Trophoblast cell (in vitro differentiated cells and primary cell): Measurements from ENCODE around the gene CRK.
A peak's percentile ranks its signal among the peaks of the same experiment; 100 is the strongest.

Experiments
- DNase-seq, 2 donors: peaks; one replicate each; pipeline ENCODE4 v3.0.0-alpha.2; 2016
- H2AFZ ChIP-seq: 2 replicates; pipeline ENCODE4 v1.6.1; 2013; ENCODE audit warnings: low read length, moderate library complexity, mild to moderate bottlenecking; ENCODE audit not compliant: insufficient read depth, poor library complexity
- H2AK5ac ChIP-seq: 2 replicates; pipeline ENCODE4 v1.6.1; 2013; ENCODE audit warnings: mild to moderate bottlenecking, low read length
- H2BK120ac ChIP-seq: 2 replicates; pipeline ENCODE4 v1.6.1; 2013; ENCODE audit warnings: low read length, mild to moderate bottlenecking, moderate library complexity; ENCODE audit not compliant: insufficient read depth, poor library complexity
- H2BK12ac ChIP-seq: 2 replicates; pipeline ENCODE4 v1.6.1; 2013; ENCODE audit warnings: mild to moderate bottlenecking, low read length, moderate library complexity
- H2BK5ac ChIP-seq: 2 replicates; pipeline ENCODE4 v1.6.1; 2013; ENCODE audit warnings: low read length, low read depth, moderate library complexity, mild to moderate bottlenecking; ENCODE audit not compliant: poor library complexity
- H3K14ac ChIP-seq: 2 replicates; pipeline ENCODE4 v1.6.1; 2013; ENCODE audit warnings: mild to moderate bottlenecking, low read length
- H3K18ac ChIP-seq: 2 replicates; pipeline ENCODE4 v1.6.1; 2013; ENCODE audit warnings: mild to moderate bottlenecking, low read length
- H3K23ac ChIP-seq: 2 replicates; pipeline ENCODE4 v1.6.1; 2013; ENCODE audit warnings: low read length
- H3K27ac ChIP-seq: 2 replicates; pipeline ENCODE4 v1.5.1; 2013; ENCODE audit warnings: low read depth, mild to moderate bottlenecking, inconsistent platforms, low read length, moderate library complexity
- H3K27me3 ChIP-seq: 2 replicates; pipeline ENCODE4 v1.6.1; 2013; ENCODE audit warnings: inconsistent platforms, mild to moderate bottlenecking, low read length, moderate library complexity; ENCODE audit not compliant: insufficient read depth
- H3K36me3 ChIP-seq, 2 experiments: 1 replicate in 1 of 2; 2 replicates in 1 of 2; pipeline ENCODE4 v1.6.1; 2013; ENCODE audit warnings: low read length in 2 of 2, mild to moderate bottlenecking in 2 of 2, moderate library complexity in 1 of 2; ENCODE audit not compliant: insufficient read depth in 2 of 2, control insufficient read depth in 1 of 2
- H3K4ac ChIP-seq: 2 replicates; pipeline ENCODE4 v1.6.1; 2013; ENCODE audit warnings: low read depth, mild to moderate bottlenecking, low read length, moderate library complexity
- H3K4me1 ChIP-seq, 2 experiments: 1 replicate in 1 of 2; 2 replicates in 1 of 2; pipeline ENCODE4 v1.6.1; 2013; ENCODE audit warnings: low read length in 2 of 2, mild to moderate bottlenecking in 2 of 2, moderate library complexity in 1 of 2; ENCODE audit not compliant: insufficient read depth in 2 of 2, control insufficient read depth in 1 of 2
- H3K4me2 ChIP-seq: 2 replicates; pipeline ENCODE4 v1.6.1; 2013; ENCODE audit warnings: inconsistent platforms, mild to moderate bottlenecking, low read length, moderate library complexity
- H3K4me3 ChIP-seq: 2 replicates; pipeline ENCODE4 v1.5.1; 2013; ENCODE audit warnings: mild to moderate bottlenecking, low read depth, low read length, inconsistent platforms
- H3K79me1 ChIP-seq: one replicate; pipeline ENCODE4 v1.6.1; 2013; ENCODE audit warnings: low read length
- H3K79me2 ChIP-seq: 2 replicates; pipeline ENCODE4 v1.6.1; 2013; ENCODE audit warnings: low read length, mild to moderate bottlenecking; ENCODE audit not compliant: control insufficient read depth, insufficient read depth, poor library complexity
- H3K9ac ChIP-seq: 2 replicates; pipeline ENCODE4 v1.6.1; 2013; ENCODE audit warnings: mild to moderate bottlenecking, low read length
- H3K9me3 ChIP-seq: 2 replicates; pipeline ENCODE4 v1.6.1; 2013; ENCODE audit warnings: low read depth, mild to moderate bottlenecking, control low read depth, inconsistent platforms, low read length; ENCODE audit not compliant: insufficient read depth
- H4K12ac ChIP-seq: 2 replicates; pipeline ENCODE4 v1.6.1; 2013; ENCODE audit warnings: low read depth, mild to moderate bottlenecking, low read length, moderate library complexity
- H4K8ac ChIP-seq: 2 replicates; pipeline ENCODE4 v1.6.1; 2013; ENCODE audit warnings: low read depth, mild to moderate bottlenecking, low read length, moderate library complexity
- H4K91ac ChIP-seq: one replicate; pipeline ENCODE4 v1.6.1; 2013; ENCODE audit warnings: low read depth, mild to moderate bottlenecking, low read length, moderate library complexity
- WGBS: extraction: QIAGEN DNeasy Blood & Tissue Kit; methylation state at CpG from one replicate; pipeline ENCODE4 v1.1.7; 2013; ENCODE audit warnings: missing lambda C conversion rate; ENCODE audit not compliant: insufficient read length, insufficient coverage; ENCODE audit errors: extremely low coverage; 5-methylcytosine and 5-hydroxymethylcytosine counted together

CRK gene

DNA sequence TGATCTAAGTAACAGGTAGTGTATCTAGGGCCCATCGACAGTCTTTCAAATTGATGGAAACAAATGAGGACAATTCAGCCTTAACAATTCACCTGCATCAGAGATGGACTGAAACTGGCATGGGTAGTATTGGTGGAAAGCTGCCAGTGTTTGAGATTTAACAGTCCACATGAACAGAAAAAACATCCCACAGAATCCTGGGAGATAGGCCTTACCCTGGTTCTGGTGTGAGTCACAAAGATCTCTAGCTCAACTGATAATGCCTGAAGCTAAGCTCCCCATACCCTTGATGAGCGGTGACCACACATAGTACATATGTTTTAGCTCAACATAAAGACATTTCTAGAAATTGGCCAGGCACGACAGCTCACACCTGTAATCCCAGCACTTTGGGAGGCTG lies 21.9 kb downstream of the CRK start:
- no peak overlapping the region for H3K27ac ChIP-seq
- H3K27me3 ChIP-seq, result no peaks in the 10 kb centered on the region
- H2BK120ac ChIP-seq, result no peak overlapping the region
- H3K9me3 ChIP-seq, result no peaks in the 10 kb centered on the region
- no peaks in the 10 kb centered on the region for H3K79me1 ChIP-seq
- H3K4me2 ChIP-seq, result no peak overlapping the region
- no CpG with 5 or more reads among the region's 3 CpGs for WGBS
- H3K23ac ChIP-seq, result no peak overlapping the region
- H3K36me3 ChIP-seq, result peaks cover 23 to 45% of the 10 kb centered on the region in 2 experiments
- H2AFZ ChIP-seq, result no peak overlapping the region
- H3K14ac ChIP-seq, result no peak overlapping the region
- H4K8ac ChIP-seq, result no peak overlapping the region
- DNase-seq, result no peak
- no peak overlapping the region for H3K4me3 ChIP-seq
- peak overlapping the region; percentile 28 for H3K4ac ChIP-seq
- no peak overlapping the region for H4K12ac ChIP-seq
- no peak overlapping the region for H3K18ac ChIP-seq
- H3K9ac ChIP-seq, result no peak overlapping the region
- H2AK5ac ChIP-seq, result no peak overlapping the region
- H2BK5ac ChIP-seq, result no peak overlapping the region
- peaks cover 5% of the 10 kb centered on the region for H3K79me2 ChIP-seq
- H2BK12ac ChIP-seq, result no peak overlapping the region
- peaks cover 0 to 12% of the 10 kb centered on the region in 2 experiments for H3K4me1 ChIP-seq
- no peak overlapping the region for H4K91ac ChIP-seq

DNA sequence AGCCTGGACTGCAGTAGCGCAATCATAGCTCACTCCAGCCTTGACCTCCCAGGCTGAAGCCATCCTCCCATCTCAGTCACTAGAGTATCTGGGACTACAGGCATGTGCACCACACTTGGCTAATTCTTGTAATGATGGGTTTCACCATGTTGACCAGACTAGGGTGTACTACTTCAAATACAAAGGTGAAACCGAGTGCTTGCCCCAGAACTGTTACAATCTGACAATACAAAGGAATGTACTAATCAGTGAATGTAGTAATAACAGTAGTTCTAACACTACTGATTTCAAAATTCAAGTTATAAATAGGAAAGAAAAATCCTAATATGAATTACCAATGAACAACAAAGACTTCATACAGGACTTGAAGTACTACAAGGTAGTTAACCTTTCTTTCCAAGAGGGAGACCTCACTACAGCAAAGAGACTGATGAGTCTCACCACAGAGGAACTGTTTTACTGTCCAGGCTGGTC lies 24.4 kb downstream of the CRK start:
- H2AFZ ChIP-seq, result no peak overlapping the region
- no peak overlapping the region for H2BK120ac ChIP-seq
- no peaks in the 10 kb centered on the region for H3K4me1 ChIP-seq
- no peak overlapping the region for H2BK5ac ChIP-seq
- no peak overlapping the region for H3K4me2 ChIP-seq
- H3K27me3 ChIP-seq, result no peaks in the 10 kb centered on the region
- no peak overlapping the region for H2BK12ac ChIP-seq
- peaks cover 25 to 46% of the 10 kb centered on the region in 2 experiments for H3K36me3 ChIP-seq
- H3K18ac ChIP-seq, result no peak overlapping the region
- H4K91ac ChIP-seq, result no peak overlapping the region
- no peaks in the 10 kb centered on the region for H3K9me3 ChIP-seq
- no peak overlapping the region for H3K4me3 ChIP-seq
- H3K23ac ChIP-seq, result no peak overlapping the region
- peaks cover 2% of the 10 kb centered on the region for H3K79me2 ChIP-seq
- no peak overlapping the region for H4K8ac ChIP-seq
- no peak overlapping the region for H3K14ac ChIP-seq
- no peak overlapping the region for H4K12ac ChIP-seq
- no CpG with 5 or more reads among the region's 2 CpGs for WGBS
- H2AK5ac ChIP-seq, result no peak overlapping the region
- H3K79me1 ChIP-seq, result no peaks in the 10 kb centered on the region
- peak overlapping the region; percentile 64 for H3K4ac ChIP-seq
- no peak overlapping the region for H3K9ac ChIP-seq
- H3K27ac ChIP-seq, result no peak overlapping the region
- no peak for DNase-seq

DNA sequence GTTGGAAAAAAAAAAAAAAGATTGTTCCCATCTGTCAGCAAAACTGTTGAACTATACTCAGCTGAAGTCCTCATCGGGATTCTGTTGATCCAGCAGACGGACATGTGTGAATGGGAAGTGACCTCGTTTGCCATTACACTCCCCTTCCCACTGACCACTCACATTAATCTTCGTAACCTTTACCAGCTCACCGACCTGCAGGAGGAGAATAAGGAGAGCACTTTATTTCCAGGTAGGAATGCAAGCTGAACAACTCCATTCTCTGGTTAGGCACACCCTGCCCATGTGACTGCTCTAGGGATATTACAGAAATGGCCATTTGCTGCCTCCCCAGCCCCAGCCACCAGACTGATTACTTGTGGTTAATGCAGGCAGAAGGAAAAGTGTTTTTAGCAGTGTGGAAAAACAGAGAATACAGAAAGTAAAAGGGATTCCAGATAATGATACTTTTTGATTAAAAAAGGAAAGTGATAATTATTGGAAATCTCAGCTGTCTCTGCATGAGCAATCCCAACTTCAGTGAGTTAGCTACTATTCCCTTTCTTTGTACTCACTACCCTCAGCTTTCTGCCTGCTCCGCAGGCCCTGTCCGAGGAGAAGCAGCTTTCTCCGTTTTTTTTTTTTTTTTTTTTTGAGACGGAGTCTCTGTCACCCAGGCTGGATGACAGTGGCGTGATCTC lies 32.4 kb downstream of the CRK start:
- Histone ChIP-seq H3K36me3 (peaks cover 31 to 47% of the 10 kb centered on the region in 2 experiments), H3K14ac (no peak overlapping the region), H4K91ac (no peak overlapping the region), H3K4me3 (no peak overlapping the region), H3K9ac (no peak overlapping the region), H2BK5ac (no peak overlapping the region), H3K23ac (no peak overlapping the region), H3K4me1 (no peaks in the 10 kb centered on the region), H3K79me1 (no peaks in the 10 kb centered on the region), H3K79me2 (peaks cover 3% of the 10 kb centered on the region), H3K27ac (no peak overlapping the region), H4K8ac (no peak overlapping the region), H2AFZ (no peak overlapping the region), H3K27me3 (no peaks in the 10 kb centered on the region), H3K4ac (no peak overlapping the region), H3K18ac (no peak overlapping the region), H3K9me3 (no peaks in the 10 kb centered on the region), H2AK5ac (no peak overlapping the region), H2BK120ac (no peak overlapping the region), H4K12ac (no peak overlapping the region), H2BK12ac (no peak overlapping the region), H3K4me2 (no peak overlapping the region)
- WGBS, result no CpG with 5 or more reads among the region's 10 CpGs
- peak in 1 of 2 donors; percentile 44 for DNase-seq

DNA sequence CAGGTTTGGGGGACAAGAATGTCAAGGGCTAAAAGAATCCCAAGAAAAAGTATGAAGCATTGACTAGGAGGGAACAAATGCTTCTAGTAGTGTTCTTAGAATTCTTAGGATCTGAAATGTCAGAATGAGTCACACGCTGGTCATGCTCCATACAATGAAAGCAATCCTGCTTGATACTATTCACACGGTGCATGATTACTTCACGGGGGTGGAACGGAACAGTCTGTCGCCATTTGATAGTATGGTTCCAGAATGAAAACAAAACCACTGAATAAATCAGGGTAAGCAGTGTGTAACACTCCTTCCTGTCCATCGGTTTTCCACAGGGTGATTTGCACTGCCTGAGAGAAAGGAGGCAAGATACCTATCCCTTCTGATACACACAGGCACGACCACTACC lies 33.1 kb downstream of the CRK start:
- no peak overlapping the region for H4K12ac ChIP-seq
- H3K4me2 ChIP-seq, result no peak overlapping the region
- H4K91ac ChIP-seq, result no peak overlapping the region
- no CpG with 5 or more reads among the region's 7 CpGs for WGBS
- no peak overlapping the region for H2BK12ac ChIP-seq
- no peaks in the 10 kb centered on the region for H3K9me3 ChIP-seq
- no peaks in the 10 kb centered on the region for H3K27me3 ChIP-seq
- H3K79me1 ChIP-seq, result no peaks in the 10 kb centered on the region
- H3K36me3 ChIP-seq, result peaks cover 30 to 49% of the 10 kb centered on the region in 2 experiments
- peaks cover 3% of the 10 kb centered on the region for H3K79me2 ChIP-seq
- no peak overlapping the region for H3K4ac ChIP-seq
- H2AFZ ChIP-seq, result no peak overlapping the region
- peak; percentile 80 to 90 for DNase-seq
- H4K8ac ChIP-seq, result no peak overlapping the region
- H2BK5ac ChIP-seq, result no peak overlapping the region
- H2AK5ac ChIP-seq, result no peak overlapping the region
- no peak overlapping the region for H3K14ac ChIP-seq
- no peaks in the 10 kb centered on the region for H3K4me1 ChIP-seq
- no peak overlapping the region for H2BK120ac ChIP-seq
- H3K23ac ChIP-seq, result no peak overlapping the region
- H3K18ac ChIP-seq, result no peak overlapping the region
- no peak overlapping the region for H3K27ac ChIP-seq
- no peak overlapping the region for H3K4me3 ChIP-seq
- no peak overlapping the region for H3K9ac ChIP-seq
